ENCODE results near the gene ARG1. TPM values are rescaled to one million over a fixed set of nuclear protein-coding genes. Genes with fewer than 3 reads are reported as not detected.

The ARG1 gene
- total RNA-seq, 4 donors from 2014 or later, result 1.5 TPM; not detected in 3

GRCh38 chr6:131549811-131550210 is 23.2 kb upstream of the ARG1 start:
- TF ChIP-seq CTCF (IDR thresholded peaks at IDR 0.05; ENCODE audit: low read depth), result no peak

- TF ChIP-seq CTCF (IDR thresholded peaks at IDR 0.05; ENCODE audit: low read depth), result no peak
These were observed 21.1 kb upstream of the ARG1 start for GRCh38 chr6:131551902-131552301.

GRCh38 chr6:131552572-131552971 is 20.5 kb upstream of the ARG1 start:
- TF ChIP-seq CTCF (IDR thresholded peaks at IDR 0.05; ENCODE audit: low read depth), result no peak

- no peak for TF ChIP-seq CTCF (IDR thresholded peaks at IDR 0.05; ENCODE audit: low read depth)
These were observed 17.0 kb upstream of the ARG1 start for GRCh38 chr6:131555992-131556391.

- TF ChIP-seq CTCF (IDR thresholded peaks at IDR 0.05; ENCODE audit: low read depth), result no peak
These were observed 14.1 kb upstream of the ARG1 start for GRCh38 chr6:131558922-131559321.

- TF ChIP-seq CTCF (IDR thresholded peaks at IDR 0.05; ENCODE audit: low read depth), result no peak
These were observed 10.9 kb upstream of the ARG1 start for GRCh38 chr6:131561925-131562707.

- no peak for TF ChIP-seq CTCF (IDR thresholded peaks at IDR 0.05; ENCODE audit: low read depth)
These were observed 8.0 kb upstream of the ARG1 start for GRCh38 chr6:131565056-131565455.

All from subcutaneous adipose tissue (tissue), 4 donors.